Left lung (tissue), 10 donors: ENCODE data around the gene DENND1B. TPM values are rescaled to one million over a fixed set of nuclear protein-coding genes. Genes with fewer than 3 reads are reported as not detected.

Experiments used
- ATAC-seq: fragments of 200-7000 bp; cut with Tn5 transposase; one replicate; pipeline ENCODE4 v1.9.1; 2020; ENCODE audit warnings: moderate library complexity
- DNase-seq, 4 donors: peaks; one replicate each; pipeline ENCODE4 v3.0.0-alpha.2; 2013 to 2020
- H3K27ac ChIP-seq, 2 donors: fragments of 200-600 bp; sonication (generic) in 1 of 2; one replicate each; pipeline versions ENCODE4 v1.5.0 to v1.8.0; 2020 to 2021
- H3K27me3 ChIP-seq, 2 donors: fragments of 200-600 bp; sonication (generic) in 1 of 2; one replicate each; pipeline versions ENCODE4 v1.5.0 to v1.8.0; 2020 to 2021
- H3K36me3 ChIP-seq, 2 donors: fragments of 200-600 bp; sonication (generic) in 1 of 2; one replicate each; pipeline versions ENCODE4 v1.5.0 to v1.8.0; 2020 to 2021
- H3K4me1 ChIP-seq, 2 donors: fragments of 200-600 bp; one replicate each; pipeline ENCODE4 v1.8.0; 2021
- H3K4me3 ChIP-seq, 2 donors: fragments of 200-600 bp; sonication (generic) in 1 of 2; one replicate each; pipeline versions ENCODE4 v1.5.0 to v1.8.0; 2020 to 2021; ENCODE audit warnings: mild to moderate bottlenecking in 1 of 2
- H3K9me3 ChIP-seq, 2 donors: fragments of 200-600 bp; sonication (generic) in 1 of 2; one replicate each; pipeline versions ENCODE4 v1.5.0 to v1.8.0; 2020 to 2021
- intact Hi-C, 2 donors: fragments of 100-400 bp; cut with DNase I; formaldehyde crosslinking; loops; one replicate each; pipeline versions ENCODE4 v1.11.2 to v1.14.2; 2022
- polyA plus RNA-seq, 6 donors: library from polyadenylated mRNA; unstranded; fragments of 120-200 nt; gene quantifications; one replicate each; pipeline ENCODE4 v1.2.1, GENCODE V29; 2013; ENCODE audit not compliant: insufficient read length in 6 of 6
- total RNA-seq, 2 donors: library from RNA; stranded (reverse); fragmentation: NEBNext Ultra II Directional; extraction: Animal tissue kit (Norgen Biotek cat#: 25700); gene quantifications; one replicate each; pipeline ENCODE4 v1.2.1, GENCODE V29; 2021
- TF ChIP-seq, protein P1 (sequence below), 2 donors: fragments of 200-600 bp; sonication (generic) in 1 of 2; IDR thresholded peaks; one replicate each; pipeline versions ENCODE4 v1.5.0 to v1.8.0; 2021; ENCODE audit warnings: antibody characterized with exemption in 2 of 2
- donor health status: DM: no; HTN: yes; CAD: no.
- donor health status: DM: no; HTN: no; CAD: no.

DENND1B gene
- total and polyA plus RNA-seq, 8 donors, result 12.5 to 17.2 (median 13.4) TPM

DNA sequence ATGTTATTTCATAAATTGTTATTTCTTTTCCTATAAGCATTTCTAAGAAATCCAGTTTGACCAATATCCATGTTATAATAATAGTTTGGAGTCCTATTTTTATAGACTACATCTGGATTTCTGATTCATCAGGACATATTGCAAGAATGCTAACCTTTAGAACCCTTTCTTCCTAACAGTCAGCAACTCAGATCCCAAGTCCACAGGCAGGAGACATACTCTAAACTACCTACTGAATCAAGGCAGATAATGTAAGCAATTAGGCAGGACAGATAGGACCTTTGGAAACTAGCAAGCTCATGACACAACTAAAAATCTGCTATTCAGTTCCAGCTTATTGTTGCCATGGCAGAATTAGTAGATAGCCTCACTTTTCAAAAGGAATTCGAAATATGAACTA lies 104.1 kb downstream of the DENND1B start:
- Histone ChIP-seq H3K4me1 (peaks cover 0 to 5% of the 10 kb centered on the region in 2 donors), H3K27ac (no peak overlapping the region), H3K9me3 (no peaks in the 10 kb centered on the region), H3K27me3 (no peaks in the 10 kb centered on the region), H3K4me3 (no peak overlapping the region), H3K36me3 (no peaks in the 10 kb centered on the region)
- ATAC-seq (no peak), DNase-seq (no peak)
- TF ChIP-seq, protein P1, sequence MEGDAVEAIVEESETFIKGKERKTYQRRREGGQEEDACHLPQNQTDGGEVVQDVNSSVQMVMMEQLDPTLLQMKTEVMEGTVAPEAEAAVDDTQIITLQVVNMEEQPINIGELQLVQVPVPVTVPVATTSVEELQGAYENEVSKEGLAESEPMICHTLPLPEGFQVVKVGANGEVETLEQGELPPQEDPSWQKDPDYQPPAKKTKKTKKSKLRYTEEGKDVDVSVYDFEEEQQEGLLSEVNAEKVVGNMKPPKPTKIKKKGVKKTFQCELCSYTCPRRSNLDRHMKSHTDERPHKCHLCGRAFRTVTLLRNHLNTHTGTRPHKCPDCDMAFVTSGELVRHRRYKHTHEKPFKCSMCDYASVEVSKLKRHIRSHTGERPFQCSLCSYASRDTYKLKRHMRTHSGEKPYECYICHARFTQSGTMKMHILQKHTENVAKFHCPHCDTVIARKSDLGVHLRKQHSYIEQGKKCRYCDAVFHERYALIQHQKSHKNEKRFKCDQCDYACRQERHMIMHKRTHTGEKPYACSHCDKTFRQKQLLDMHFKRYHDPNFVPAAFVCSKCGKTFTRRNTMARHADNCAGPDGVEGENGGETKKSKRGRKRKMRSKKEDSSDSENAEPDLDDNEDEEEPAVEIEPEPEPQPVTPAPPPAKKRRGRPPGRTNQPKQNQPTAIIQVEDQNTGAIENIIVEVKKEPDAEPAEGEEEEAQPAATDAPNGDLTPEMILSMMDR (IDR thresholded peaks at IDR 0.05), result no peak
- intact Hi-C loops, result no loop called here

DNA sequence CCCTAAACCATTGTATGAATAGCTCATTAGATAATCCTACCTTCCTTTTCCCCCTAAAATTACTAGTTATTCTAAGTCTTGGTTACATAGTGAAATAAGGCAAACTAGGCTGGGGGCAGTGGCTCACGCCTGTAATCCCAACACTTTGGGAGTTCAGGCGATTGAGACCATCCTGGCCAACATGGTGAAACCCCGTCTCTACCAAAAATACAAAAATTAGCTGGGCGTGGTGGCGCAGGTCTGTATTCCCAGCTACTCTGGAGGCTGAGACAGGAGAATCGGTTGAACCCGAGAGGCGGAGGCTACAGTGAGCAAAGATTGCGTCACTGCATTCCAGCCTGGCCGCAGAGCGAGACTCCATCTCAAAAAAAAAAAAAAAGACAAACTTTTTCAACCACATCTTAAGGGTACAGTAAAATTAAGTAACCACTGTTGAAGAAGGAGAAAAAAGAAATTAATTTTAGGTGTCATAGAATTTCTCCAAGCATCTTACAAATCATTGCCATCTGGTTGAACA lies 108.5 kb downstream of the DENND1B start:
- Histone ChIP-seq H3K4me3 (no peak overlapping the region), H3K9me3 (no peaks in the 10 kb centered on the region), H3K27ac (no peak overlapping the region), H3K36me3 (no peaks in the 10 kb centered on the region), H3K27me3 (no peaks in the 10 kb centered on the region), H3K4me1 (no peaks in the 10 kb centered on the region)
- TF ChIP-seq, protein P1 (IDR thresholded peaks at IDR 0.05), result no peak
- ATAC-seq (no peak), DNase-seq (peak in 1 of 4 donors; percentile 7)
- intact Hi-C loops, result no loop called here

DNA sequence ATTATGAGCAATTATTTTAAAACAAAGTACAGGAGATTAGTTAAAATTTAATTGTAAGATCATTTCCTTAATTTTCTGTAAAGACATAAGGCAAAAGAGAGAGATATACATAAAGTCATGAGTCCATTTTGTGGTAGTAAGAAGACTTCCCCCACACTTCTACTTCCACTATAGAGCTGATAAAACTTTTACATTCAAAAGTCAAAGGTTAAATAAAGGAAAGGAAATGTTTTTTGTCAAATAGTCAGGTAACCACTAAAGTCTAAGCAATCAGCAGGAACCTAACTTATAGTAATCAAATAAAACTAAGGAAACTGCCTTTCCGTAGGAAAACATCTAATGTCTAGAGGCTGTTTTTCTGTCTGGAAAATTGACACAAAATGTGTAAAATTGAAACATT lies 110.9 kb downstream of the DENND1B start:
- intact Hi-C loops, result no loop called here
- no peaks in the 10 kb centered on the region for H3K9me3 ChIP-seq
- DNase-seq (no peak), ATAC-seq (no peak)
- H3K4me1 ChIP-seq, result no peaks in the 10 kb centered on the region
- no peaks in the 10 kb centered on the region for H3K27me3 ChIP-seq
- H3K36me3 ChIP-seq, result no peaks in the 10 kb centered on the region
- H3K4me3 ChIP-seq, result no peak overlapping the region
- no peak overlapping the region for H3K27ac ChIP-seq
- TF ChIP-seq, protein P1 (IDR thresholded peaks at IDR 0.05), result no peak

DNA sequence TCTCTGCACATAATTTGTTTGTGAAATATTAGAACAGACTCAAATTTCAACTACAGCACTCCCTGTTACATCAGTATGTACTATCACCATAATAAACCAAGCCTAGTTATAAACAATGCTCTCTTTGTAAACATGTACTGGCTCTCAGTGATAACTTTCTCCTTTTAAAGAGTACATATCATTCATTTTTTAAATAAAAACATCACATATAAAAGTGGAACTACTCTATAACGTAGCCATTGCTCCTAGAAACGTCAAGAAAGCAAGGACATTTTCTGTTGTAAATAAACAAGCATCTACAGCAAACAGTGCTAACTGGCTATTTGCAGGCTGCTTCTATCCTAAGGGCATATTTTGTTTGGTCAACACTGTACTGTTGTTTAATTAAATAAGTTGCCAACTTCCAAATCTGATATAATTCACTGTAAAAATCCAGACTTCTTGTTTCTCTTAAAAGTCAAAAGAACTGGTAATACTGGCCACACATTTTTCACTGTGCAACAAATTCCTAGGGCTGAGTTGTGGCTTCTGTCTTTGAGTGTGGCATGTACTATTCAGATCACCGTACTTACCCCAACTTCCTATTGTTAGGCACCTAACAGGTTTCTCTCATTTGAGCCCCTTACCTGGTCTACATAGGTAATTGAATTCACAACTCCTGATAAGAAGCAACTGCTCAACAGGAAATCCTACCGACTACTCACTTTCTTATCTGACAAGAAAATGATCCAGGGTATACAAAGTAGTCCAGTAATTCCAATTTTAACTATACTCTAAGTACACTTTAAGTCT lies 111.9 kb downstream of the DENND1B start:
- Histone ChIP-seq H3K4me1 (no peaks in the 10 kb centered on the region), H3K9me3 (no peaks in the 10 kb centered on the region), H3K36me3 (no peaks in the 10 kb centered on the region), H3K27ac (no peak overlapping the region), H3K4me3 (no peak overlapping the region), H3K27me3 (no peaks in the 10 kb centered on the region)
- DNase-seq (no peak), ATAC-seq (no peak)
- intact Hi-C loops, result no loop called here
- TF ChIP-seq, protein P1 (IDR thresholded peaks at IDR 0.05), result no peak

DNA sequence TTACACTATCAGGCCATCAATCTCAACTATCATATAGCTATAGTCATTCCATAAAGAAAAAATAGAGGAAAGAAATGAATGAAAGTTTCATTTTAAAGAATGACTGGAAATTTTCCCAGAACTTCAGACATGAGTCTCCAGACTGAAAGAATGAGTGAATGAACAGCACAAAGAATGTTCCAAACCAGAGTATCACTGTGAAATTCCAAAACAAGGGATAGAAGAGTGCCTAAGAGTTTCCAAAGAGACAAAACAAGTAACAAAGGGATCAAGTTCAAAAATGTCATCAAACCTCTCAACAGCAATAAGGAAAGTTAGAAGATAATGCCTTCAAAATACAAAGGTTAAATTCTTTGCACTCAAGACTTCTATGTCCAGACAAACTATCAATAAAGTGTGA lies 114.9 kb downstream of the DENND1B start:
- no peaks in the 10 kb centered on the region for H3K4me1 ChIP-seq
- DNase-seq (no peak), ATAC-seq (no peak)
- TF ChIP-seq, protein P1 (IDR thresholded peaks at IDR 0.05), result no peak
- H3K27ac ChIP-seq, result no peak overlapping the region
- intact Hi-C loops, result no loop called here
- no peaks in the 10 kb centered on the region for H3K27me3 ChIP-seq
- no peak overlapping the region for H3K4me3 ChIP-seq
- no peaks in the 10 kb centered on the region for H3K9me3 ChIP-seq
- H3K36me3 ChIP-seq, result no peaks in the 10 kb centered on the region
